Lower leg skin (tissue), 3 donors: ENCODE data around the gene ABCC4.

Experiments
- POLR2A ChIP-seq, 2 donors: fragments of 450-650 bp; IDR thresholded peaks; one replicate each; pipeline ENCODE4 v1.6.1; 2016 to 2017; ENCODE audit warnings: antibody characterized with exemption in 2 of 2, mild to moderate bottlenecking in 1 of 2, moderate library complexity in 1 of 2
- TF ChIP-seq, protein P1 (sequence below), 3 donors: fragments of 450-650 bp; IDR thresholded peaks; one replicate each; pipeline ENCODE4 v1.5.1; 2016; ENCODE audit warnings: antibody characterized with exemption in 3 of 3, mild to moderate bottlenecking in 3 of 3, moderate library complexity in 2 of 3

DNA sequence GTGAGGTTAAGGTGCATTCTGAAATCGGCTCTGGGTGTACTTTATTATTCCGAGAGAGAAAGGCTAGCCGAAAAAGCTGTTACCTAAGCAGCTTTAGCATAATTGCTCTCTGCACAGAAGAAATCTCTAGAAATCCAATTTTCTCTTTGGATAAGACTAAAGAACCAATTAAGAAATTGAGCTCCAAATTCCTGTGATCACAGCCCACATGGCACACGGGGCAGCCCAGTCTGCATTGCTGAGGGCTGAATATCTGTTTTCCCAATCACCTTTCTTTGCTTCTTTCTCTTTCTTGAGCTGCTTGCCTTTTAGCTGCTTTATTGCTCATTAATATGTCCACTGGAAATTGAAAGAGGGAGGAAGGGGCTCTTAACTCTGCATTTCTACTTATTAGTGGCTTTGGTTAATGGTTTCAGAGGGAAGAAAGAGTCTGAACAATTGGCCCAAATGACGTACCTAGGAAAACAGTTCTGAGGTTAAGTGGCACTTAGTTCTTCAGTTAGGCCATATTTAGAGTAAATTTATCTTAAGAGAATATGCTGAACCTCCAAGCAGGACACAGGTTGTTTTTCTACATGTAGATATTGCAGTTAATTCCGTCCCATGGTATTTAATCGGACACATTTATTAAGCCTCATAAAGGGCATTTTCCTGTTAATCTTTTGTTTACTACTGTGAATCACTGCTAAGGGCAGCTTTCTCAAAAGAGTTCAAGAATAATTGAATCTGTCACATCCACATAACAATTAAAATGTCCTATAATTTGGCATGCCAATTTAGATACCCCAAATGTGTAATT lies 265.7 kb downstream of the ABCC4 start:
- TF ChIP-seq, protein P1, sequence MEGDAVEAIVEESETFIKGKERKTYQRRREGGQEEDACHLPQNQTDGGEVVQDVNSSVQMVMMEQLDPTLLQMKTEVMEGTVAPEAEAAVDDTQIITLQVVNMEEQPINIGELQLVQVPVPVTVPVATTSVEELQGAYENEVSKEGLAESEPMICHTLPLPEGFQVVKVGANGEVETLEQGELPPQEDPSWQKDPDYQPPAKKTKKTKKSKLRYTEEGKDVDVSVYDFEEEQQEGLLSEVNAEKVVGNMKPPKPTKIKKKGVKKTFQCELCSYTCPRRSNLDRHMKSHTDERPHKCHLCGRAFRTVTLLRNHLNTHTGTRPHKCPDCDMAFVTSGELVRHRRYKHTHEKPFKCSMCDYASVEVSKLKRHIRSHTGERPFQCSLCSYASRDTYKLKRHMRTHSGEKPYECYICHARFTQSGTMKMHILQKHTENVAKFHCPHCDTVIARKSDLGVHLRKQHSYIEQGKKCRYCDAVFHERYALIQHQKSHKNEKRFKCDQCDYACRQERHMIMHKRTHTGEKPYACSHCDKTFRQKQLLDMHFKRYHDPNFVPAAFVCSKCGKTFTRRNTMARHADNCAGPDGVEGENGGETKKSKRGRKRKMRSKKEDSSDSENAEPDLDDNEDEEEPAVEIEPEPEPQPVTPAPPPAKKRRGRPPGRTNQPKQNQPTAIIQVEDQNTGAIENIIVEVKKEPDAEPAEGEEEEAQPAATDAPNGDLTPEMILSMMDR (IDR thresholded peaks at IDR 0.05): no peak
- TF ChIP-seq POLR2A (IDR thresholded peaks at IDR 0.05): no peak
